ENCODE data around the gene TSHZ2.
"Not testable (repeated sequence)": the region's sequence is repeated elsewhere in the genome, so short reads cannot be mapped to it uniquely, and the experiment has no call there.

The TSHZ2 gene

DNA sequence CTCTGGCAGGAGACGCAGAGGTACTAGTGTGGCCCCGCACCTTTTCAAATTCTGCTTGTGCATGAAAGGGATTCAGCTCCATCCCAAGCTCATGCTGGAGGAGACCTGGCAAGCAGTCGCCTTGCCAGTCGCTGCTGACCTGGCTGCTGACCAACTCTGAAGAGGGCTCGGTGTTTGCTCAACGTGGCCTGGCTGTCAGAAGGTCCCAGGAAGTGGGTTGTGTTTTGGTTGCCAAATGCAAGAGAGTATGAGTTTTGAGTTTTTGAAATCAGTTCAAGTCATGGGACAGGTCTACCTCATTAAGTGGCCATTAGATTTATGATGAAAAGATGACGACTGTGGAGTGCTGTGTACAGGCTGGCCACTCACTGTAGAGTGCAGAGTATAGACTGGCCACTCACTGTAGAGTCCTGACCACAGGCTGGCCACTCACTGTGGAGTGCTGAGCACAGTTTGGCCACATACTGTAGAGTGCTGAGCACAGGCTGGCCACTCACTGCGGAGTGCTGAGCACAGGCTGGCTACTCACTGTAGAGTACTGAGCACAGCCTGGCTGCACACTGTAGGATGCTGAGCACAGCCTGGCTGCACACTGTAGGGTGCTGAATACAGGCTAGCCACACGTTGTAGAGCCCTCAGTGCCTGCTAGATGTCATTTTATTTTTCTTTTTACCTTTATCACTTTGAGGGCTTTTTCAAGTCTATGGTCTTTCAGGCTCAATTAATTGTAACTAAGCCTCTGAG is 427.6 kb downstream of the TSHZ2 start:
- peak; percentile 66 for DNase-seq

DNA sequence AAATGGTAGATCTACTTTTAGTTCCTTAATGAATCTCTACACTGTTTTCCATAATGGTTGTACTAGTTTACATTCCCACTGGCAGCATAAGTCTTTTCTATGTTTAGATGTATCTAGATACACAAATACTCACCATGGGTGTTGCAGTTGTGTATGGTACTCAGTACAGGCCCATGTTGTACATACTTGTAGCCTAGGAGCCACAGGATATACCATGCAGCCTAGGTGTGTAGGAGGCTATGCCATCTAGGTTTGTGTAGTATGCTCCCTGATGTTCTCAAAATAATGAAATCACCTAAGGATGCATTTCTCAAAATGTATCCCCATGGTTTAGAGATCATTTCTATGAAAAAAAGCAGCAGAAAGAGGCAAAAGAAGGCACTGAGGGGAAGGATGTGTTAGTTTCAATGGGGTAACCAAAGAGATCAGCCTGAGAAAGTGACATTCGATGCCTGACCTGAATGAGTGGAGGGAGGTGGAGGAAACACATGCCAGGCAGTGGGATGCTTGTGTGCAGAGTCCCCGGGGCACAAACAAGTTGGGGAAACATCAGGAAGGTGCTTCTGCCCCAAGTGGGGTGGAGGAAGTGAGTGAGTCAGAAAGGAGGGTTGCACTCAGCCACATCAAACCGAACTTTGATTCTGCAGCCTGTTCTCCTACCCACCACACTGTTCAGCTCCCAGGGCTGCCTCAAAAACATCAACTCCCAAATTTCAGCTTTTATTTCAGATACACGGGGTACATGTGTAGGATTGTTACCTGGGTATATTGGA is 430.3 kb downstream of the TSHZ2 start:
- DNase-seq: no peak

DNA sequence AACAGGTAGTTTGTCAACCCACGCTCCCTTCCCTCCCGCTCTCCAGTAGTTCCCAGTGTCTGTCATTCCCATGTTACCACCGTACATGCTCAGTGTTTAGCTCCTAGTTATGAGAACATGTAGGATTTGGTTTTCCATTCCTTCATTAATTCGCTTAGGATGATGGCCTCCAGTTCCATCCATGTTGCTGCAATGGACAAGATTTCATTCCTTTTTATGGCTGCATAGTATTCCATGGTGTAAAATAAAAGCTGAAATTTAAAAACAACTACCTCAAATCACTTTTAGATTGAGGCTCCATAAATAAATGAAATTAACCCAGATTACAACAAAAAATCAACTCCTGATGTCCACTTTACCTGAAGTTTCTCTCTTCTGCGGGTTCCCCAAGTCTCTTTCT is 430.9 kb downstream of the TSHZ2 start:
- no peak for DNase-seq

- DNase-seq: no peak
These were observed 433.0 kb downstream of the TSHZ2 start for GRCh38 chr20:53405139-53405538.

- DNase-seq: no peak
These were observed 434.4 kb downstream of the TSHZ2 start for GRCh38 chr20:53406580-53406979.

GRCh38 chr20:53408691-53409446 is 436.7 kb downstream of the TSHZ2 start:
- DNase-seq: peak; percentile 25

GRCh38 chr20:53409447-53409717 is 437.2 kb downstream of the TSHZ2 start:
- DNase-seq: no peak

- DNase-seq: no peak
These were observed 439.0 kb downstream of the TSHZ2 start for GRCh38 chr20:53411129-53411528.

GRCh38 chr20:53411891-53412290 is 439.7 kb downstream of the TSHZ2 start:
- DNase-seq: no peak

GRCh38 chr20:53412577-53413185 is 440.5 kb downstream of the TSHZ2 start:
- DNase-seq: no peak

- no peak for DNase-seq
These were observed 441.1 kb downstream of the TSHZ2 start for GRCh38 chr20:53413186-53413631.

DNA sequence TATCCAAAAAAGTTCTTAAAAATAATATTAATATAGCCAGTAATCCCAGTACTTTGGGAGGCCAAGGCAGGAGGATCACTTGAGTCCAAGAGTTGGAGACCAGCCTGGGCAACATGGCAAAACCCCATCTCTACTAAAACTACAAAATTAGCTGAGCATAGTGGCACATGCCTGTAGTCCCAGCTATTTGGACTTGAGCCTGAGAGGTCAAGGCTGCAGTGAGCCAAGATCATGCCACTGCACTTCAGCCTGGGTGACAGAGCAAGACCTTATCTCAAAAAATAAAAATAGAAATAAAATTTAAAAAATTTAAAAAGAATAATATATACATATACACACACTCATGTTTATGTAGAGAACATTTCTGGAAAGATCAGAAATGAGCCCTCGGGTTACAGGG is 441.7 kb downstream of the TSHZ2 start:
- not testable (repeated sequence) for DNase-seq

DNA sequence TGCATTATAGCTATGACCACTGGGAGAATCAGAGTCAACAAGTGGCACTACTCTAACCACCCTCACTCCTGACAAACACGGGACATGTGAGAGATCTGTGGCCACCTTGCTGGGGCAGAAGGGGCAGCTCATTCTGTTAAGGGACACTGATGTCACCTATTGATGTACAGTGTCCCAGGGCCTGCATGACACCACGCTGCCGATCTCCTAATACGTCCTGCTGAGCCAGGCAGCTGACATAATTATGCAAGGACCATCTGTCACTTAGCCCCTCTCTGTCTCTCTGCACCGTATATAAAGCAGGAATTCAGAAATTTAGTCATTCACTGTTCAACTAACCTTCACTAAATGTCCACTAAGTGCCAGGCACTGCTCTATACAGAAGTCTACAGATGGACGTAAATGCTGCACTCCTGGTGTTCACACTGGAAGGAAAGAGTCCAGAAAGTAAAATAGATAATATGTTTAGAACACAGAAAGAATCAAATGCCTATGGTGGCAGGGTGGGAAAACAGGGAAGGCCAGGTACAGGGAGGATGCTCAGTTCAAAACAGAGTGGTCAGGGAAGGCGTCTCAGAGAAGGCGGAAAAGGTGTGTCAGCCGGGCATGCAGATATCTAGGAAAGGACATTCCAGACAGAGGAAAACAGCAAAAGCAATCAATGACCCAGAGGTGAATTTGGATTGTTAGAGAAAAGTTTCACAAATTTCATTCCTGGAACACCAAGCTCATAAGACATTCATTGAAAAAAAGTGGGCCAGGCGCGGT is 447.7 kb downstream of the TSHZ2 start:
- no peak for DNase-seq

- DNase-seq: no peak
These were observed 449.2 kb downstream of the TSHZ2 start for GRCh38 chr20:53421343-53421742.

- no peak for DNase-seq
These were observed 449.9 kb downstream of the TSHZ2 start for GRCh38 chr20:53422039-53422438.

- DNase-seq: no peak
These were observed 451.5 kb downstream of the TSHZ2 start for GRCh38 chr20:53423587-53424146.

DNA sequence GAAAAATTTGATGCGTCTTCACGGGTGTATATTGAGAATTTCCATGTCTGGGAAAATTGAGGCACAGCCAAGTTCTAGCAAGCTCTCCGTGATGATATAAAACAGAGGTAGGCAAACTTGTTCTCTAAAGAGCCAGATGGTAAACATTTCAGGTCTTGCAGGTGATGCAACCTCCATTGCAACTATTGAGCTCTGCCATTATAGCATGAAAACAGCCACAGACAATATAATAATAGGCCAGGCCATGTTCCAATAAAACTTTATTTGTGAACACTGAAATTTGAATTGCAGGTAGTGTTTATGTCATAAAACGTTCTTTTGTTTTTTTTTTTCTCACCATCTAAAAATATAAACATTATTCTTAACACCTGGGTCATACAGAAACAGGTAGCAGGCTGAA is 453.3 kb downstream of the TSHZ2 start:
- DNase-seq: no peak

- DNase-seq: no peak
These were observed 453.8 kb downstream of the TSHZ2 start for GRCh38 chr20:53425941-53426340.

- DNase-seq: no peak
These were observed 454.7 kb downstream of the TSHZ2 start for GRCh38 chr20:53426766-53427312.

DNA sequence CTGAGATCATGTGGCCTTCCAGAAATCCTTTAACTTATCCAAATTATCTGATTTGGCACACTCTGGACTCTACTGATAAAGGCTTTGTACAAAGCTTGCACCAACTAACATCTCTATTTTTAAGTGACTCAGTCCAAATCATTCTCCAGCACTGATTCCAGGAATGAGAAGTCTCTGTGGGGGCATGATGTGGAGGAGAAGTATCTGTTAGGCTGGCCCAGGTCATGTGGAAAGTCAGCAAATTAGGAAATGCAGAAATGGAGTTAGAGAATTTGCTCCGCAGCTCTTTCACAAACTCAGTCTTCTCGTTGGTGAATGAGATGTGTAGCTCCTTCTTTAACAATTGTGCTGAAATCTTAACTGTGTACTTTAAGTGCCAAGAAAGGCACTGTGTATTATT is 455.8 kb downstream of the TSHZ2 start:
- DNase-seq: no peak

DNA sequence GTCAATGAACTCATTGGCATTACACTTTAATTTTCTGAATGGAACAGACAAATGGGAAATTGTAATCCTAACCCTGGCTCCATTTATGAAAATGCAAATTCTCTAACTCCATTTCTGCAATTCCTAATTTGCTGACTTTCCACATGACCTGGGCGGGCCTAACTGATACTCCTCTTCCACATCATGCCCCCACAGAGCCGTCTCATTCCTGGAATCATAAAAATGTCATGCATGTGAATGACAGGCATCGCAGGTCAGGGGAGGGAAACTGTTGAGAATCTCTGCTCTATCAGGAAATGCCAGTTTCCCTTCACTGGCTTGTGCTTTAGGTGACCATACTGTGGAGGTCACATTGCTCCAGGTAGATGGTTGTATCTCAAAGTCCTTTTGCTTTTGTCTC is 456.4 kb downstream of the TSHZ2 start:
- no peak for DNase-seq

DNA sequence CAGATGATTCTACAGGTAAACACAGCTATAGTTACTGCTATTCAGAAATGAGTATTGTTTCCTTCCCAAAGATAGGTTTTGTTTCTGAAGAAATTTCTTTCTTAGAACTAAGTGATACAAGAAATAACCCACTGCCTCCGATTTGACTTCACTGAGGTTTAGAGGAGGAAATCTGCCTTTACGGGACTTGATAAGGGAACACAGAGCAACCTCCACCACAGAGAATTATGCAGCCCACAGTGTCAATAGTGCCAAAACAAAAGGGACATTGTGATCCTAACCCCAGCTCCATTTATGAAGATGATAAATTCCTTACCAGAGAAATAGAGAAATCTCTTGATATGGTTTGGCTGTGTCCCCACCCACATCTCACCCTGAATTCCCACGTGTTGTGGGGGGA is 456.8 kb downstream of the TSHZ2 start:
- no peak for DNase-seq
